Muscle of back (tissue), 11 donors: ENCODE results near the gene SPATA2L. TPM values are rescaled to one million over a fixed set of nuclear protein-coding genes. Genes with fewer than 3 reads are reported as not detected.
A peak's percentile ranks its signal among the peaks of the same experiment; 100 is the strongest.

Source experiments
- DNase-seq, 3 donors: peaks; one replicate each; pipeline versions ENCODE4 v3.0.0 to v3.0.0-alpha.2; 2013
- polyA plus RNA-seq, 10 donors: library from polyadenylated mRNA; unstranded; fragments of 120-200 nt; gene quantifications; one replicate each; pipeline ENCODE4 v1.2.1, GENCODE V29; 2013; ENCODE audit not compliant: insufficient read length in 10 of 10

SPATA2L gene
- polyA plus RNA-seq, 10 donors = 1.00 to 3.5 (median 2.1) TPM

DNA sequence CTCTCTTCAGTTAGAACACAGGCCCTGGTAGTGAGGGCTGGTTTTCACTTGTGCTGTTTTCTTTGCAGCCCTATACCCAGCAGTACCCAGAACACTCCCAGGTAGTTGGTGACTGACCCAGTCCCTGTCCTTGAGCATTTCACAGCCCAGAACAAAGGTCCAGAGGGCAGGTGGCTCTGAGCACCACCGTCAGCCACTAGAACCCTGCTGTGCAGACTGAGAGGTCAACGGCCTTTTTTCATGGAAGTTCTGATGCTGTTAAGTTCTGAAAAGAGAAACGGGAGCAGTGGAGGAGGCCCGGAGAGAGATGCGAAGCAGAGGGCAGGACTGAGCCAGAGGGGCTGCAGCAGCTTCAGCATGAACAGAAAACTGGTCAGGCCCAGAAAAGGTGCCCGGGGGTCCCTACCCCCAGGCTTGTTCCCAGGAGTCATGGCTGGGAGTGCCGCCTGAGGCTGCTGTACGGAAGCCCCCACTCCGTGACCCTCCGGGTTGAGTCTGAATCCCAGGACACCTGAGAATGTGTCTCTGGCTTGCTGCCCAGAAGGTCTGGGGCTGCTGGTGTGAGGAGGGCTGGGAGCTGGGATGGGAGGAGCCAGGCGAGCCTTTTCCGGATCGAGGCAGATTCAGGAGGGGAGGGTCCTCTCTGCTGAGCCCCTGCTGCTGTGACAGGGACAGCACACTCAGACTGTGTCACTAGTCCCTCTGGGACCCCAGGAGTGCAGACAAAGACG is 28.5 kb upstream of the SPATA2L start:
- DNase-seq = peak in 1 of 3 donors; percentile 41

GRCh38 chr16:89729293-89729692 is 27.8 kb upstream of the SPATA2L start:
- DNase-seq = no peak

- DNase-seq = no peak
Measured at GRCh38 chr16:89727406-89728120, 26.1 kb upstream of the SPATA2L start.

- peak in 2 of 3 donors; percentile 30 to 65 for DNase-seq
Measured at GRCh38 chr16:89723279-89724250, 22.1 kb upstream of the SPATA2L start.

- peak in 1 of 3 donors; percentile 22 for DNase-seq
Measured at GRCh38 chr16:89722392-89723278, 21.1 kb upstream of the SPATA2L start.

DNA sequence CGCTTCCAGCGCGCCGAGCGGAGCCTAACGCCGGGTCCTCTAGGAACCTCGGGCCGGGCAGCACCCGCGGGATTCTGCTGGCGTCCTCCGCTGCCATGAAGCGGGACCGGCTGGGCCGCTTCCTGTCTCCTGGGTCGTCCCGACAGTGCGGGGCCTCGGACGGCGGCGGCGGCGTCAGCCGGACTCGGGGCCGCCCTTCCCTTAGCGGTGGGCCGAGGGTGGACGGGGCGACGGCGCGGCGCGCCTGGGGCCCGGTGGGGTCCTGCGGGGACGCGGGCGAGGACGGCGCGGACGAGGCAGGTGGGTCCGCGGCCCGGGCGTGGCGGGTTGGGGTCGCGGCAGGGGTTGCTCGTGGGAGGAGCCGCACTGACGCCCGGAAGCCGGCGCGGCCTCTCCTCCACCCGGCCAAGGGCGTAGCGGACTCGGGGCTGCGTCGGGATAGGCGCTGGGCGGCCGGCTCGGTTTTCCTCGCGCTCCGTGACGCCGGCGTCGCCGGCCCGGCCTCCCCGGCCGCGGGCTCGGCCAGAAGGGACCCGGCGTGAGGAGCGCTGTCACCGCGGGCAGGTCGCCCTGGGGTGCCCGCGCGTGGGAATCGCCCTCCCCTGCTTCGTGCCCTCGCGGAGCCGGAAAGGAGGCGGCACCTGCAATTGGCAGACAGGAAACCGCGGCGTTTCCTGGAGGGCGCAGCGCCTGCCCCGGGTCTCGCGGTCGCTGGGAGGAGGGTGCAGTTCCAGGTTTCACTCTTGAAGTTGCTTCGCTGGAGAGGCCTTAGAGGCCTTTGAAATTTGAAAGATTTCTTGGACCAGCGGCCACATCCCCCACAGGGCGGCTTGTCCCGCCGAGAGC is 20.3 kb upstream of the SPATA2L start:
- peak in 1 of 3 donors; percentile 65 for DNase-seq

GRCh38 chr16:89720813-89721545 is 19.5 kb upstream of the SPATA2L start, which contains the start of the genes VPS9D1 and ZNF276:
Gene VPS9D1, minus strand, starts transcription at chr16:89720898. Its CDS starts 37 bp downstream, at chr16:89720861.
Gene ZNF276, plus strand, starts transcription at chr16:89721537. Its CDS starts 104 bp downstream, at chr16:89721641.
- DNase-seq = peak; percentile 72 to 96 (median 86)

DNA sequence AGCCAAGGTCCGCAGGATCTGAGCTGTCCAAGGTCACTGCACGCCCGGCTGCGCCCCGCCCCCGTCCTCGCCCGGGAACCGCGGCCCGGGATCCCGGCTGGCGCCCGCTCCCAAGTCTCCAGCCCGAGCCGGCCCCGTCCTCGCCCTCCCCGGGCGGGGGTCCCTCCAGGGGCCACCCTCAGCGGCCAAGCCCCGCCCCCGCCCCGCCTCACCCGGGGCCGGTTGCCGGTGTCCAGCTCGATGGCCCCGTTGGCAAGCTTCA is 19.0 kb upstream of the SPATA2L start:
- DNase-seq = no peak

GRCh38 chr16:89717688-89718505 is 16.4 kb upstream of the SPATA2L start:
- no peak for DNase-seq

- DNase-seq = no peak
Measured at GRCh38 chr16:89716916-89717687, 15.6 kb upstream of the SPATA2L start.

DNA sequence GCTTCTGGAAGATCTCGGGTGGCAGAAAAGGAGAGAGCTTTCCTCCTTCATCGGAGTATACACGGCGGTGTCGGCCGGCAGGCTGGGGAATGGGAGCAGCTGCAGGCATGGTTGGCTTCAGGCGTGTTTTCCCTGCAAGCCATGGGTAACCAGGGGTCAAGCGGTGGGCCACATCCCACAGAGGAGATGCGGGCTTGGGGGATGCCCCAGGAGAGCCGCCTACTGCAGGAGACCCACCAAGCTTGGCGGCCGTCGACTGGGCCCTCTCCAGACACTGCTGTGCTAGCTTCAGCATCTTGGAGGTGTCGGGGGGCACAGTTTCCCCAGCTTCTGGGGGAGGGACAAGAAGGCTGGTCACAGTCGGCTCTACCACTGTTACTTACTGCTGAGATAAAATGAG is 15.0 kb upstream of the SPATA2L start:
- DNase-seq = no peak

- DNase-seq = no peak
Measured at GRCh38 chr16:89712274-89712781, 10.8 kb upstream of the SPATA2L start.

DNA sequence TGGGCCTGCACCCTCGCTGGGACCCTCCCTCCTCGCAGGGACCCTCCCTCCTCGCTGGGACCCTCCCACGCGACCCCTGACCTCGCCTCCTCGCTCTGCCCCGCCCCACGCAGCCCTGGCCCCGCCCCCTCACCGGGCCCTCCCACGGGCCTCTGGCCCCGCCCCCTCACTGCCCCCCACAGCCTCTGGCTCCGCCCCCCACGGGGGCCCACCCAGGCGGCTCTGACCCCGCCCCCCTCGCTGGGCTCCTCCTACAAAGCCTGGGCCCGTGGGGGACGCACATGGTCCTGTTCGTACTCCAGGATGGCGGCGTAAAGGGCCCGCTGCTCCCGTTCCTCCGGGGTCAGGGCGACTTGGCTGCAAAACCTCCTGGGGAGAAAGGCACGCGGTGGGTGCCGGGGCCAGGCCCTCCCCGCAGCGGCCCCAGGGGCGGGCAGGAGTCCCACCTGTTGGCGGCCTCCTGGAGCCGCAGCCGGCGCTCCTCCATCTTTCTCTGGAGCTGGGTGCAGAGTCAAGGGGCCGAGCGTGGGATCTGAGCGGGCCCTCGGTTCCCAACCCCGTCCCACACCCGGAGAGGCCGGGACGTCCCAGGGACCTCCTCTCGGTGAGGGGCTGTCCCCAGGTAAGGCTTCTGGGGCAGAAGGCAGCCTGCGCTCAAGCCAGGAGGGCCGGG is 10.2 kb upstream of the SPATA2L start:
- no peak for DNase-seq

GRCh38 chr16:89710709-89711564 is 9.4 kb upstream of the SPATA2L start:
- no peak for DNase-seq

GRCh38 chr16:89709716-89710432 is 8.4 kb upstream of the SPATA2L start:
- DNase-seq = no peak
